Smooth muscle cell (in vitro differentiated cells): ENCODE data around the gene HS6ST3. TPM values are rescaled to one million over a fixed set of nuclear protein-coding genes. Genes with fewer than 3 reads are reported as not detected.

Source experiments
- DNase-seq: peaks from one replicate; lab custom pipeline; 2025; ENCODE audit not compliant: unreplicated experiment; lab: John Stamatoyannopoulos, UW
- H2AFZ ChIP-seq: fragments of 200-600 bp; sonication (generic); 2 replicates; pipeline ENCODE4 v1.6.0; 2016; ENCODE audit warnings: antibody characterized with exemption, low read depth, mild to moderate bottlenecking
- H3F3A ChIP-seq: fragments of 200-600 bp; sonication (generic); 2 replicates; pipeline ENCODE4 v1.6.0; 2017; ENCODE audit warnings: antibody characterized with exemption, low read depth
- H3K27ac ChIP-seq: fragments of 200-600 bp; sonication (generic); 2 replicates; pipeline ENCODE4 v1.5.1; 2016; ENCODE audit warnings: low read depth, mild to moderate bottlenecking
- H3K27me3 ChIP-seq: fragments of 200-600 bp; sonication (generic); 2 replicates; pipeline ENCODE4 v1.6.1; 2016; ENCODE audit warnings: low read depth, mild to moderate bottlenecking
- H3K36me3 ChIP-seq: fragments of 200-600 bp; sonication (generic); 2 replicates; pipeline ENCODE4 v1.5.1; 2016; ENCODE audit warnings: low read depth
- H3K4me1 ChIP-seq: fragments of 200-600 bp; sonication (generic); 2 replicates; pipeline ENCODE4 v1.5.1; 2016; ENCODE audit warnings: low read depth
- H3K4me2 ChIP-seq: fragments of 200-600 bp; sonication (generic); 2 replicates; pipeline ENCODE4 v1.6.0; 2016; ENCODE audit warnings: mild to moderate bottlenecking
- H3K4me3 ChIP-seq: fragments of 200-600 bp; sonication (generic); 2 replicates; pipeline ENCODE4 v1.5.1; 2016; ENCODE audit warnings: mild to moderate bottlenecking
- H3K79me2 ChIP-seq: fragments of 200-600 bp; sonication (generic); 2 replicates; pipeline ENCODE4 v1.6.0; 2016; ENCODE audit warnings: low read depth, mild to moderate bottlenecking
- H3K9ac ChIP-seq: fragments of 200-600 bp; sonication (generic); 2 replicates; pipeline ENCODE4 v1.6.0; 2016; ENCODE audit warnings: low read depth
- H3K9me3 ChIP-seq: fragments of 200-600 bp; sonication (generic); replicated peaks from 2 replicates; pipeline ENCODE4 v1.5.1; 2016; ENCODE audit warnings: low read depth
- H4K20me1 ChIP-seq: fragments of 200-600 bp; sonication (generic); 2 replicates; pipeline ENCODE4 v1.6.0; 2016; ENCODE audit warnings: low read depth
- CTCF ChIP-seq: fragments of 200-600 bp; sonication (generic); IDR thresholded peaks from 2 replicates; pipeline ENCODE4 v1.5.1; 2017; ENCODE audit warnings: borderline replicate concordance, mild to moderate bottlenecking, antibody characterized with exemption; ENCODE audit not compliant: insufficient read depth, poor library complexity, severe bottlenecking
- WGBS: methylation state at CpG from one replicate; pipeline ENCODE4 v1.1.7; 2016; ENCODE audit warnings: low lambda C conversion rate; 5-methylcytosine and 5-hydroxymethylcytosine counted together
- polyA plus RNA-seq: library from polyadenylated mRNA; unstranded; fragments of >200 nt; fragmentation: Nextera tagmentation; extraction: Ambion mirVana; gene quantifications from 2 replicates; pipeline ENCODE4 v1.2.1, GENCODE V29; 2016
- total RNA-seq: library from RNA; depleted of rRNA; stranded (reverse); fragments of >200 nt; gene quantifications from 2 replicates; pipeline ENCODE4 v1.2.3, GENCODE V29; 2014

Gene HS6ST3
- total and polyA plus RNA-seq, 2 experiments from 2014 or later = 0.09 TPM; not detected in 1

GRCh38 chr13:96532804-96533203, 442.9 kb downstream of the HS6ST3 start:
- H3K79me2 ChIP-seq = no peaks in the 10 kb centered on the region
- no peak for TF ChIP-seq CTCF
- H4K20me1 ChIP-seq = no peaks in the 10 kb centered on the region
- no peaks in the 10 kb centered on the region for H3K4me1 ChIP-seq
- no peak overlapping the region for H3K4me2 ChIP-seq
- H3K4me3 ChIP-seq = no peak overlapping the region
- no peaks in the 10 kb centered on the region for H3K36me3 ChIP-seq
- no peaks in the 10 kb centered on the region for H3K27me3 ChIP-seq
- no peaks in the 10 kb centered on the region for H3K9me3 ChIP-seq
- H3K27ac ChIP-seq = no peak overlapping the region
- H3K9ac ChIP-seq = no peak overlapping the region
- DNase-seq = no peak
- H2AFZ ChIP-seq = no peak overlapping the region
- H3F3A ChIP-seq = no peaks in the 10 kb centered on the region
- WGBS = 87% methylated on average over 2 of the region's 2 CpGs

GRCh38 chr13:96533408-96533807, 443.5 kb downstream of the HS6ST3 start:
- Histone ChIP-seq H3K36me3 (no peaks in the 10 kb centered on the region), H3K4me2 (no peak overlapping the region), H3K4me3 (no peak overlapping the region), H3F3A (no peaks in the 10 kb centered on the region), H3K27ac (no peak overlapping the region), H3K79me2 (no peaks in the 10 kb centered on the region), H3K9ac (no peak overlapping the region), H4K20me1 (no peaks in the 10 kb centered on the region), H3K4me1 (no peaks in the 10 kb centered on the region), H2AFZ (no peak overlapping the region), H3K9me3 (no peaks in the 10 kb centered on the region), H3K27me3 (no peaks in the 10 kb centered on the region)
- WGBS = 76% methylated on average over 7 of the region's 7 CpGs
- no peak for TF ChIP-seq CTCF
- DNase-seq = no peak

- WGBS = 93% methylated on average over 2 of the region's 2 CpGs
- Histone ChIP-seq H3K27ac (no peak overlapping the region), H3K9me3 (no peaks in the 10 kb centered on the region), H2AFZ (no peak overlapping the region), H3K36me3 (no peaks in the 10 kb centered on the region), H3K9ac (no peak overlapping the region), H3F3A (no peaks in the 10 kb centered on the region), H3K4me1 (no peaks in the 10 kb centered on the region), H4K20me1 (no peaks in the 10 kb centered on the region), H3K4me2 (no peak overlapping the region), H3K79me2 (no peaks in the 10 kb centered on the region), H3K4me3 (no peak overlapping the region), H3K27me3 (no peaks in the 10 kb centered on the region)
- TF ChIP-seq CTCF = no peak
- no peak for DNase-seq
Observed at GRCh38 chr13:96539791-96540190, 449.9 kb downstream of the HS6ST3 start.

- Histone ChIP-seq H3K27ac (no peak overlapping the region), H3K9me3 (no peaks in the 10 kb centered on the region), H2AFZ (no peak overlapping the region), H3K9ac (no peak overlapping the region), H3K79me2 (no peaks in the 10 kb centered on the region), H3F3A (no peaks in the 10 kb centered on the region), H3K36me3 (no peaks in the 10 kb centered on the region), H4K20me1 (no peaks in the 10 kb centered on the region), H3K4me1 (no peaks in the 10 kb centered on the region), H3K4me3 (no peak overlapping the region), H3K4me2 (no peak overlapping the region), H3K27me3 (no peaks in the 10 kb centered on the region)
- no peak for TF ChIP-seq CTCF
- WGBS = 84% methylated on average over 3 of the region's 3 CpGs
- DNase-seq = no peak
Observed at GRCh38 chr13:96540670-96541069, 450.8 kb downstream of the HS6ST3 start.
